Ovary (tissue), 10 donors: ENCODE results near the gene SLC24A1. TPM values are rescaled to one million over a fixed set of nuclear protein-coding genes. Genes with fewer than 3 reads are reported as not detected.

ENCODE experiments used
- DNase-seq, 5 donors: peaks; one replicate each; pipeline ENCODE4 v3.0.0-alpha.2; 2019 to 2020
- H3K27ac ChIP-seq, 2 donors: fragments of 200-600 bp; one replicate each; pipeline versions ENCODE4 v1.5.1 to v1.8.0; 2019 to 2022
- H3K27me3 ChIP-seq: fragments of 200-600 bp; one replicate; pipeline ENCODE4 v1.8.0; 2022
- H3K36me3 ChIP-seq: fragments of 200-600 bp; sonication (generic); one replicate; pipeline ENCODE4 v1.5.1; 2019
- H3K4me1 ChIP-seq: one replicate; pipeline ENCODE4 v1.8.1; 2013; ENCODE audit warnings: mild to moderate bottlenecking, moderate library complexity; ENCODE audit not compliant: insufficient read depth
- H3K4me3 ChIP-seq: fragments of 200-600 bp; sonication (generic); one replicate; pipeline ENCODE4 v1.5.1; 2017
- H3K9me3 ChIP-seq, 2 donors: fragments of 200-600 bp in 1 of 2; sonication (generic) in 1 of 2; one replicate each; pipeline versions ENCODE4 v1.5.1 to v1.8.1; 2013 to 2019; ENCODE audit warnings: mild to moderate bottlenecking in 1 of 2, moderate library complexity in 1 of 2
- EP300 ChIP-seq: sonication (generic); formaldehyde crosslinking; IDR thresholded peaks from one replicate; pipeline ENCODE4 v1.6.1; 2017; ENCODE audit warnings: antibody characterized with exemption
- POLR2A ChIP-seq: fragments of 450-650 bp; IDR thresholded peaks from one replicate; pipeline ENCODE4 v1.6.1; 2017; ENCODE audit warnings: antibody characterized with exemption, mild to moderate bottlenecking, moderate library complexity
- WGBS, 3 donors: extraction: QIAGEN DNeasy Blood & Tissue Kit in 1 of 3; methylation state at CpG; one replicate each; pipeline versions ENCODE4 v1.1.5 to v1.1.7; 2013 to 2017; 5-methylcytosine and 5-hydroxymethylcytosine counted together
- intact Hi-C, 4 donors: fragments of 100-400 bp; cut with DNase I; formaldehyde crosslinking; loops; one replicate each; pipeline versions ENCODE4 v1.11.0 to v1.15.1; 2022 to 2023
- long read RNA-seq, 3 donors: library from polyadenylated mRNA in 2 of 3; unstranded in 2 of 3; transcript quantifications; one replicate each; pipeline ENCODE4 v2.0.0 and lab custom pipeline, GENCODE V29; 2021 to 2026
- polyA plus RNA-seq, 2 donors: library from polyadenylated mRNA; stranded (reverse); fragments of 200-250 nt in 1 of 2; fragments of 350-450 nt in 1 of 2; fragmentation: Illumina TruSeq in 1 of 2; extraction: RNeasy Lipid Tissue Mini Kit (QIAGEN cat#74804) in 1 of 2; gene quantifications; one replicate each; pipeline ENCODE4 v1.2.3, GENCODE V29; 2013 to 2014
- total RNA-seq, 7 donors: library from RNA; depleted of rRNA in 2 of 7; stranded (reverse); fragments of >200 nt in 2 of 7; fragmentation: NEBNext Ultra II Directional in 3 of 7; extraction: Animal tissue kit (Norgen Biotek cat#: 25700) in 3 of 7; gene quantifications; one replicate each; pipeline versions ENCODE4 v1.1.0 to v1.2.4, GENCODE V29; 2016 to 2023
- TF ChIP-seq, protein P1 (sequence below), 3 donors: fragments of 450-650 bp in 2 of 3; fragments of 200-600 bp in 1 of 3; IDR thresholded peaks; one replicate each; pipeline versions ENCODE4 v1.5.1 to v1.8.0; 2016 to 2022; ENCODE audit warnings: antibody characterized with exemption in 3 of 3, mild to moderate bottlenecking in 1 of 3
- donor health status: DM: no; HTN: no; CAD: no; lungs with moderate emphysema.
- donor health status: DM: no; HTN: no; CAD: no.
- donor health status: Bipolar disorder and iron deficiency.
- donor health status: DM: yes; HTN: yes; CAD: no.
- donor health status: DM: no; HTN: no; CAD: no.
- donor health status: DM: yes; HTN: yes; CAD: no.

SLC24A1 gene
- total RNA-seq (10 to 100 TPM in 4 of 7 donors, 1 to 10 TPM in 3; 4.5 to 17.4 (median 11.3) TPM), polyA plus RNA-seq (10 to 100 TPM in 1 of 2 donors, 1 to 10 TPM in 1; 9.1 to 12.4 TPM)
- long read RNA-seq, donor 1, partial matches to known transcripts = 1 of 9 reads
- long read RNA-seq, donor 1, other reads (novel, unspliced or antisense) = 8 of 9 reads
- long read RNA-seq, donor 2 = 0 reads
- long read RNA-seq, donor 3, partial matches to known transcripts = 2 of 5 reads
- long read RNA-seq, donor 3, other reads (novel, unspliced or antisense) = 3 of 5 reads

DNA sequence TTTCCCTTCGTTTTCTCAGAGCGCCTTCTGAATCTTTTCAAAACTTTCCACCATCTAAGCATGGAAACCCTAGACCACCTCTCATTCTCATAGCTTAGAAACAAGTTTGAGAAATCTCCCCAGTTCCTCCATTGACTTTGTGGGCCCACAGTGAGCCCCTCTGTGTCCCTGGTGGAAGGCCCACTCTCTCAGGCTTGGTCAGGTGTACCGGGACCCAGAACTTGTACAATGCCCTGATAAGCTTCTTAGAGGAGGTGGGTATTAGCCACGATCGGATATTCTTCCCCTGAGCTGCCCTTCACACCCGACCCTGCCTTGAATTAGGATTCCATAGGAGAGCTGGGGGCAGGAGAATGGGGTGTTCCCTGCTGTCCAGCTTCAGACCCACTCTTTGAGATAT is at the start of gene SLC24A1:
SLC24A1 (plus strand) TSS at position 301 of the 400 bp plus-strand sequence. CDS start 2,143 bp downstream, outside the sequence.
- H3K4me1 ChIP-seq = no peaks in the 10 kb centered on the region
- 85 to 93% (median 88%) methylated on average over 6 of the region's 6 CpGs for WGBS, 3 donors
- DNase-seq = no peak
- no peak within 1 kb of the TSS for H3K4me3 ChIP-seq
- no peak within 1 kb of the TSS for H3K27ac ChIP-seq
- H3K36me3 ChIP-seq = no peaks in the 10 kb centered on the region
- intact Hi-C loops = no loop called here
- H3K27me3 ChIP-seq = no peaks in the 10 kb centered on the region
- no peaks in the 10 kb centered on the region for H3K9me3 ChIP-seq
- TF ChIP-seq, protein P1, sequence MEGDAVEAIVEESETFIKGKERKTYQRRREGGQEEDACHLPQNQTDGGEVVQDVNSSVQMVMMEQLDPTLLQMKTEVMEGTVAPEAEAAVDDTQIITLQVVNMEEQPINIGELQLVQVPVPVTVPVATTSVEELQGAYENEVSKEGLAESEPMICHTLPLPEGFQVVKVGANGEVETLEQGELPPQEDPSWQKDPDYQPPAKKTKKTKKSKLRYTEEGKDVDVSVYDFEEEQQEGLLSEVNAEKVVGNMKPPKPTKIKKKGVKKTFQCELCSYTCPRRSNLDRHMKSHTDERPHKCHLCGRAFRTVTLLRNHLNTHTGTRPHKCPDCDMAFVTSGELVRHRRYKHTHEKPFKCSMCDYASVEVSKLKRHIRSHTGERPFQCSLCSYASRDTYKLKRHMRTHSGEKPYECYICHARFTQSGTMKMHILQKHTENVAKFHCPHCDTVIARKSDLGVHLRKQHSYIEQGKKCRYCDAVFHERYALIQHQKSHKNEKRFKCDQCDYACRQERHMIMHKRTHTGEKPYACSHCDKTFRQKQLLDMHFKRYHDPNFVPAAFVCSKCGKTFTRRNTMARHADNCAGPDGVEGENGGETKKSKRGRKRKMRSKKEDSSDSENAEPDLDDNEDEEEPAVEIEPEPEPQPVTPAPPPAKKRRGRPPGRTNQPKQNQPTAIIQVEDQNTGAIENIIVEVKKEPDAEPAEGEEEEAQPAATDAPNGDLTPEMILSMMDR (IDR thresholded peaks at IDR 0.05) = no peak
- no peak for TF ChIP-seq POLR2A
- no peak for TF ChIP-seq EP300

- 81 to 90% (median 86%) methylated on average over 2 of the region's 2 CpGs for WGBS, 3 donors
- H3K4me3 ChIP-seq = no peak overlapping the region
- intact Hi-C loops = no loop called here
- TF ChIP-seq POLR2A (no peak), EP300 (no peak)
- TF ChIP-seq, protein P1 (IDR thresholded peaks at IDR 0.05) = no peak
- no peak for DNase-seq
- H3K27ac ChIP-seq = no peak overlapping the region
- no peaks in the 10 kb centered on the region for H3K36me3 ChIP-seq
- no peaks in the 10 kb centered on the region for H3K4me1 ChIP-seq
- H3K9me3 ChIP-seq = no peaks in the 10 kb centered on the region
- H3K27me3 ChIP-seq = no peaks in the 10 kb centered on the region
Measured at GRCh38 chr15:65571971-65572370, 49.8 kb upstream of the SLC24A1 start.

DNA sequence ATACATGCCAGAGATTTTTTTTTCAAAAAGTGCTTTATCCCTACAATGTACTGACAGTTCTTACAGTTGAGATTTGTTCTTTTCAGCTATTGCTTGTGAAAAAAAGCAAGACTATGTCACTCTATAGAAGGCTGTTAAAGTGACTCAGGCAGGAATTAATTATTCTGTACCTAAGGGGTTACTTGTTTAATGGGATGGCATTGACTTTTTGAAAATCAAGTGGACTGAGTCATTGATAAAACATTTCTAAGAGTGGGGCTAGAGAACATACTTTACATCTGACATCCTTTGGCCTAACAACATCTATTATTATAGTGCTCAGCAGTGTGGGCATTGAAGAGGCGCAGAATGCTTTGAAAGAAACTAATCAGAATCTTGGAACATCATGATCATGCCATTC is 45.1 kb upstream of the SLC24A1 start:
- Histone ChIP-seq H3K4me1 (peaks cover 5% of the 10 kb centered on the region), H3K27ac (no peak overlapping the region), H3K9me3 (no peaks in the 10 kb centered on the region), H3K36me3 (no peaks in the 10 kb centered on the region), H3K27me3 (no peaks in the 10 kb centered on the region), H3K4me3 (no peak overlapping the region)
- intact Hi-C loops = no loop called here
- WGBS, 3 donors = 78 to 80% (median 80%) methylated on average over 1 of the region's 1 CpG
- no peak for TF ChIP-seq EP300
- TF ChIP-seq, protein P1 (IDR thresholded peaks at IDR 0.05) = no peak
- DNase-seq = no peak

DNA sequence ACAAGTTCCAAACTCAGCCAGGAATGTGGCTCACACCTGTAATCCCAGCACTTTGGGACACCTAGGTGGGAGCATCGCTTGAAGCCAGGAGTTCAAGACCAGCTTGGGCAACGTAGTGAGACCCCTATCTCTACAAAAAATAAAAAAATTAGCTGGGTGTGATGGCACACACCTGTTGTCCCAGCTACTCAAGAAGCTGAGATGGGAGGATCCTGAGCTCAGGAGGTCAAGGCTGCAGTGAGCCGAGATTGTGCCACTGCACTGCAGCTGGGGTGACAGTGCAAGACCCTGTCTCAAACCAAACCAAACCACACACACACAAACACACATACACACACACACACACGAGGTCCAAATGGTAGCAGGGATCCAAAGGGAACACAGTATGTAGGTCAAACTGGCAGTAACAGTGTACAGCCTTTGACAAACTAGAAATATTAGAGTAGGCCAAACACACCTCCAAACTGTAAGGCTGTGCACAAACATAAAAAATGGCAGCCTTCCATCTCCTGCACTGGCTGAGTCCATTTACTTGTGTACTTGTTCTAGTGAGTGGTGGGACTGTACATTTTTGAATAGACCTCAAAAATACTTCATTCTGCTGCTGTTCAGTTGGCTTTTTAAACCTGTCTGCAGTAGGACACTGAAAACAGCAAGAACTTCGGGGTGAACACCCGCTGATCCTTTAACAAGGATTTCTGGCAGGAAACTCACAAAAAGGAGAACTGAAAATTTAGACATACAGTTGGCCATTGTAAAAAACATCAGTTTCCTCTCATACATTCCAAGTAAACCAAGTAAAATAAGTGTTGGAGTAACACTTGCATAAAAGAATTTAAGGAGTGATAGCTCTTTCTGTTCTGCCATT is 44.4 kb upstream of the SLC24A1 start:
- Histone ChIP-seq H3K4me3 (no peak overlapping the region), H3K27me3 (no peaks in the 10 kb centered on the region), H3K36me3 (no peaks in the 10 kb centered on the region), H3K4me1 (peaks cover 5% of the 10 kb centered on the region), H3K27ac (no peak overlapping the region), H3K9me3 (no peaks in the 10 kb centered on the region)
- TF ChIP-seq EP300 (no peak), POLR2A (no peak)
- TF ChIP-seq, protein P1 (IDR thresholded peaks at IDR 0.05) = no peak
- DNase-seq = no peak
- intact Hi-C loops = no loop called here
- 36 to 53% (median 51%) methylated on average over 6 of the region's 6 CpGs for WGBS, 3 donors
